ENCODE results near the gene POU3F3. TPM values are rescaled to one million over a fixed set of nuclear protein-coding genes. Genes with fewer than 3 reads are reported as not detected.

The POU3F3 gene
- polyA plus RNA-seq, 3 donors, result not detected

DNA sequence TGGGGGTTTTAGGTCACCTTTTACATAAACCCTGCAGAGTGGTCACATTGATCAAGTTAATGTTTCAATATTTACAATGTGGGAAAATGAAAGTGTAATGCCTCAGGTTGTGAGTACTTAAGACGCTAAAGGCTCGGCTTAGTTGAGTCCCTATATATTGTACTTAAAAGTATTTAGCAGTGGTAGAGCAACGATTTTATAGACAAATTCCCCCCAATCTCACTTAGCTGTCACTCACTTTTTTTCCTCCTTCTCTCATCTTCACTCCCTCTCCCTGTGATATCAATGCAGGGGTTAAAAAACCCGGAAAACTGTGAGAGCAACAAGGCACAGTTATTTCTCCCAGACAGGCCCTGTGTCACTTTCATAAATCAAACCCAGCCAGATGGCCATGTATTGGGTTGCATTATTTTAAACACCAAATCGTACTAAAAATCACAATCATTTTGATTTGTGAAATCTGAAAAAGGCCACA lies 5.4 kb downstream of the POU3F3 start:
- Histone ChIP-seq H3K27ac (ENCODE audit: low read depth in 1 of 2, low read length in 2 of 2) (no peak overlapping the region), H3K4me1 (ENCODE audit: control insufficient read depth in 1 of 2, insufficient read depth in 2 of 2, low read length in 2 of 2) (peaks cover 23 to 32% of the 10 kb centered on the region in 2 donors), H4K20me1 (ENCODE audit: insufficient read depth, low read length) (no peaks in the 10 kb centered on the region), H3K27me3 (ENCODE audit: control insufficient read depth in 2 of 2, insufficient read depth in 2 of 2, low read length in 2 of 2) (peaks cover 77 to 85% of the 10 kb centered on the region in 2 donors), H3K36me3 (replicated peaks in 1 of 2; ENCODE audit: control insufficient read depth in 1 of 2, insufficient read depth in 2 of 2, low read length in 2 of 2) (no peaks in the 10 kb centered on the region), H2AFZ (ENCODE audit: insufficient read depth, low read depth, low read length, poor library complexity, severe bottlenecking) (no peak overlapping the region), H3K79me2 (ENCODE audit: insufficient read depth, low read length) (no peaks in the 10 kb centered on the region), H3K9ac (ENCODE audit: insufficient read depth, low read length, poor library complexity, severe bottlenecking) (no peak overlapping the region), H3K4me3 (replicated peaks in 1 of 3; ENCODE audit: low read depth in 2 of 3, low read length in 3 of 3) (no peak overlapping the region), H3K9me3 (replicated peaks in 1 of 2; ENCODE audit: control insufficient read depth in 1 of 2, insufficient read depth in 1 of 2, low read length in 2 of 2) (peaks cover 0 to 41% of the 10 kb centered on the region in 2 donors), H3K4me2 (replicated peaks; ENCODE audit: extremely low read depth, low read length, poor library complexity, severe bottlenecking) (no peak overlapping the region)
- peaks cover 8 to 19% of the 10 kb centered on the region in 2 donors for H3K36me3 Mint-ChIP-seq
- intact Hi-C loops (cut with micrococcal nuclease), result no loop called here
- H3K27me3 Mint-ChIP-seq (ENCODE audit: low read depth in 3 of 3), result peaks cover 78 to 89% (median 85%) of the 10 kb centered on the region in 3 donors
- H3K9me3 Mint-ChIP-seq, result peaks cover 0 to 40% (median 20%) of the 10 kb centered on the region in 7 donors
- DNase-seq, result no peak
- peaks cover 35% of the 10 kb centered on the region for H3K4me1 Mint-ChIP-seq
- peak overlapping the region in 1 of 2 donors; percentile 77 for H3K4me3 Mint-ChIP-seq
- TF ChIP-seq, protein P1, sequence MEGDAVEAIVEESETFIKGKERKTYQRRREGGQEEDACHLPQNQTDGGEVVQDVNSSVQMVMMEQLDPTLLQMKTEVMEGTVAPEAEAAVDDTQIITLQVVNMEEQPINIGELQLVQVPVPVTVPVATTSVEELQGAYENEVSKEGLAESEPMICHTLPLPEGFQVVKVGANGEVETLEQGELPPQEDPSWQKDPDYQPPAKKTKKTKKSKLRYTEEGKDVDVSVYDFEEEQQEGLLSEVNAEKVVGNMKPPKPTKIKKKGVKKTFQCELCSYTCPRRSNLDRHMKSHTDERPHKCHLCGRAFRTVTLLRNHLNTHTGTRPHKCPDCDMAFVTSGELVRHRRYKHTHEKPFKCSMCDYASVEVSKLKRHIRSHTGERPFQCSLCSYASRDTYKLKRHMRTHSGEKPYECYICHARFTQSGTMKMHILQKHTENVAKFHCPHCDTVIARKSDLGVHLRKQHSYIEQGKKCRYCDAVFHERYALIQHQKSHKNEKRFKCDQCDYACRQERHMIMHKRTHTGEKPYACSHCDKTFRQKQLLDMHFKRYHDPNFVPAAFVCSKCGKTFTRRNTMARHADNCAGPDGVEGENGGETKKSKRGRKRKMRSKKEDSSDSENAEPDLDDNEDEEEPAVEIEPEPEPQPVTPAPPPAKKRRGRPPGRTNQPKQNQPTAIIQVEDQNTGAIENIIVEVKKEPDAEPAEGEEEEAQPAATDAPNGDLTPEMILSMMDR (IDR thresholded peaks at IDR 0.05), result no peak
- no peak overlapping the region for H3K27ac Mint-ChIP-seq
- WGBS (ENCODE audit: insufficient coverage), result 23% methylated on average over 2 of the region's 5 CpGs

GRCh38 chr2:104859766-104860450 lies 6.0 kb downstream of the POU3F3 start:
- Histone ChIP-seq H4K20me1 (ENCODE audit: insufficient read depth, low read length) (no peaks in the 10 kb centered on the region), H3K79me2 (ENCODE audit: insufficient read depth, low read length) (no peaks in the 10 kb centered on the region), H3K4me2 (replicated peaks; ENCODE audit: extremely low read depth, low read length, poor library complexity, severe bottlenecking) (no peak overlapping the region), H3K4me3 (replicated peaks in 1 of 3; ENCODE audit: low read depth in 2 of 3, low read length in 3 of 3) (no peak overlapping the region), H3K4me1 (ENCODE audit: control insufficient read depth in 1 of 2, insufficient read depth in 2 of 2, low read length in 2 of 2) (peaks cover 19 to 26% of the 10 kb centered on the region in 2 donors), H3K36me3 (replicated peaks in 1 of 2; ENCODE audit: control insufficient read depth in 1 of 2, insufficient read depth in 2 of 2, low read length in 2 of 2) (no peaks in the 10 kb centered on the region), H3K9me3 (replicated peaks in 1 of 2; ENCODE audit: control insufficient read depth in 1 of 2, insufficient read depth in 1 of 2, low read length in 2 of 2) (peaks cover 0 to 46% of the 10 kb centered on the region in 2 donors), H3K27me3 (ENCODE audit: control insufficient read depth in 2 of 2, insufficient read depth in 2 of 2, low read length in 2 of 2) (peaks cover 78 to 86% of the 10 kb centered on the region in 2 donors), H3K9ac (ENCODE audit: insufficient read depth, low read length, poor library complexity, severe bottlenecking) (no peak overlapping the region), H3K27ac (ENCODE audit: low read depth in 1 of 2, low read length in 2 of 2) (no peak overlapping the region), H2AFZ (ENCODE audit: insufficient read depth, low read depth, low read length, poor library complexity, severe bottlenecking) (no peak overlapping the region)
- Mint-ChIP-seq H3K27me3 (ENCODE audit: low read depth in 3 of 3) (peaks cover 78 to 89% (median 86%) of the 10 kb centered on the region in 3 donors), H3K4me1 (peaks cover 30% of the 10 kb centered on the region), H3K27ac (no peak overlapping the region), H3K36me3 (peaks cover 3 to 14% of the 10 kb centered on the region in 2 donors), H3K4me3 (peak overlapping the region in 1 of 2 donors; percentile 77), H3K9me3 (peaks cover 0 to 35% (median 16%) of the 10 kb centered on the region in 7 donors)
- intact Hi-C loops (cut with micrococcal nuclease), result no loop called here
- TF ChIP-seq, protein P1 (IDR thresholded peaks at IDR 0.05), result no peak
- DNase-seq, result no peak
- no CpG with 5 or more reads among the region's 1 CpG for WGBS (ENCODE audit: insufficient coverage)
